Keratinocyte (primary cell): ENCODE measurements around the gene UGT1A6. TPM values are rescaled to one million over a fixed set of nuclear protein-coding genes. Genes with fewer than 3 reads are reported as not detected.
"Not testable (repeated sequence)": the region's sequence is repeated elsewhere in the genome, so short reads cannot be mapped to it uniquely, and the experiment has no call there.

Experiments used
- DNase-seq: peaks from one replicate; pipeline ENCODE4 v3.0.0-alpha.2; 2011; ENCODE audit warnings: low read depth, missing footprints, low spot score
- FAIRE-seq: peaks from 2 replicates; lab custom pipeline; 2011; peaks lifted over from hg19 to GRCh38; lab: Jason Lieb, UNC
- H2AFZ ChIP-seq: 2 replicates; pipeline ENCODE4 v1.6.0; 2012; ENCODE audit warnings: low read length, control low read depth, inconsistent platforms; ENCODE audit not compliant: control insufficient read depth
- H3K27ac ChIP-seq: 2 replicates; pipeline ENCODE4 v1.5.1; 2011; ENCODE audit warnings: low read length; ENCODE audit not compliant: control insufficient read depth, insufficient read depth
- H3K27me3 ChIP-seq: 3 replicates; pipeline ENCODE4 v1.6.0; 2011; ENCODE audit warnings: low read length; ENCODE audit not compliant: control insufficient read depth, insufficient read depth; ENCODE audit errors: extremely low read depth
- H3K36me3 ChIP-seq, 2 experiments: 2 replicates in 1 of 2; 3 replicates in 1 of 2; pipeline ENCODE4 v1.5.1; 2011; ENCODE audit warnings: low read length in 2 of 2, mild to moderate bottlenecking in 1 of 2; ENCODE audit not compliant: control insufficient read depth in 2 of 2, insufficient read depth in 2 of 2; ENCODE audit errors: extremely low read depth in 1 of 2
- H3K4me1 ChIP-seq: 3 replicates; pipeline ENCODE4 v1.5.1; 2011; ENCODE audit warnings: low read length; ENCODE audit not compliant: control insufficient read depth, insufficient read depth; ENCODE audit errors: extremely low read depth
- H3K4me2 ChIP-seq: 3 replicates; pipeline ENCODE4 v1.6.0; 2011; ENCODE audit warnings: low read depth, low read length; ENCODE audit not compliant: control insufficient read depth, insufficient read depth; ENCODE audit errors: extremely low read depth
- H3K4me3 ChIP-seq, 3 experiments: fragments of 200-600 bp in 1 of 3; sonication (generic) in 1 of 3; 2 replicates in 2 of 3; 3 replicates in 1 of 3; pipeline ENCODE4 v1.5.1; 2011 to 2016; ENCODE audit warnings: low read length in 3 of 3, mild to moderate bottlenecking in 3 of 3, control low read depth in 2 of 3, inconsistent platforms in 1 of 3, low read depth in 1 of 3, mixed read lengths in 1 of 3, mixed run types in 1 of 3, moderate library complexity in 1 of 3; ENCODE audit not compliant: control insufficient read depth in 2 of 3, insufficient read depth in 2 of 3; ENCODE audit errors: extremely low read depth in 1 of 3
- H3K79me2 ChIP-seq: 2 replicates; pipeline ENCODE4 v1.6.0; 2012; ENCODE audit warnings: low read length; ENCODE audit not compliant: control insufficient read depth, insufficient read depth
- H3K9ac ChIP-seq: 3 replicates; pipeline ENCODE4 v1.6.0; 2011; ENCODE audit warnings: low read length; ENCODE audit not compliant: control insufficient read depth, insufficient read depth; ENCODE audit errors: extremely low read depth
- H3K9me1 ChIP-seq: 3 replicates; pipeline ENCODE4 v1.6.0; 2011; ENCODE audit warnings: low read length; ENCODE audit not compliant: control insufficient read depth, insufficient read depth; ENCODE audit errors: extremely low read depth
- H3K9me3 ChIP-seq: 2 replicates; pipeline ENCODE4 v1.5.1; 2012; ENCODE audit warnings: low read depth, low read length; ENCODE audit not compliant: control insufficient read depth
- H4K20me1 ChIP-seq: 3 replicates; pipeline ENCODE4 v1.6.0; 2011; ENCODE audit warnings: low read length; ENCODE audit not compliant: control insufficient read depth, insufficient read depth; ENCODE audit errors: extremely low read depth
- CTCF ChIP-seq, 3 experiments: IDR thresholded peaks in 1 of 3; conservative IDR thresholded peaks in 1 of 3; optimal IDR thresholded peaks in 1 of 3; 2 replicates in 2 of 3; 3 replicates in 1 of 3; pipeline versions ENCODE3 to v1.5.1; 2011; ENCODE audit warnings: low read length in 3 of 3, mild to moderate bottlenecking in 3 of 3, moderate library complexity in 2 of 3, control low read depth in 1 of 3, inconsistent platforms in 1 of 3; ENCODE audit not compliant: insufficient read depth in 2 of 3; ENCODE audit errors: extremely low read depth in 1 of 3
- EZH2 ChIP-seq: IDR thresholded peaks from one replicate; pipeline ENCODE4 v1.6.1; 2012; ENCODE audit warnings: inconsistent platforms, mild to moderate bottlenecking, low read length, moderate library complexity
- dilution Hi-C: fragments of 300-500 bp; cut with MboI; formaldehyde crosslinking; loops from one replicate; pipeline ENCODE4 v1.7.0; 2020; ENCODE audit warnings: low sequenced_read_pairs; ENCODE audit not compliant: extremely low pct_ligation_motif_present
- polyA plus RNA-seq, 5 experiments: library from polyadenylated mRNA; depleted of rRNA in 3 of 5; stranded (reverse) in 3 of 5; stranded (forward) in 1 of 5; unstranded in 1 of 5; fragments of >200 nt; gene quantifications; 1 replicate in 1 of 5; 2 replicates in 3 of 5; 3 replicates in 1 of 5; pipeline versions ENCODE4 v1.2.1 to v1.2.3, GENCODE V29; 2011 to 2012; ENCODE audit warnings: missing spikeins in 2 of 5, low read depth in 1 of 5, low replicate concordance in 1 of 5

Gene UGT1A6
- polyA plus RNA-seq, 1 donor (not counting 4 experiments of a cell fraction or from before 2014, with no cell fraction given), result 133 TPM

- dilution Hi-C loops, result no loop called here
- no peak overlapping the region for H3K4me3 ChIP-seq
- peaks cover 14% of the 10 kb centered on the region for H3K79me2 ChIP-seq
- no peak overlapping the region for H2AFZ ChIP-seq
- H3K9me1 ChIP-seq, result no peaks in the 10 kb centered on the region
- no peak overlapping the region for H3K9ac ChIP-seq
- H3K4me2 ChIP-seq, result no peak overlapping the region
- FAIRE-seq (peak; percentile 48), DNase-seq (no peak)
- H3K27me3 ChIP-seq, result no peaks in the 10 kb centered on the region
- H3K9me3 ChIP-seq, result no peaks in the 10 kb centered on the region
- no peak overlapping the region for H3K27ac ChIP-seq
- H3K36me3 ChIP-seq, result peaks cover 0 to 1% of the 10 kb centered on the region in 2 experiments
- H3K4me1 ChIP-seq, result no peaks in the 10 kb centered on the region
- TF ChIP-seq EZH2, result no peak
- no peak for TF ChIP-seq CTCF (optimal IDR thresholded peaks at IDR 0.05 in 1 of 3, IDR thresholded peaks at IDR 0.05 in 1 of 3, conservative IDR thresholded peaks at IDR 0.05 in 1 of 3; ENCODE audit: extremely low read depth in 1 of 3, insufficient read depth in 2 of 3, low read length in 3 of 3)
- H4K20me1 ChIP-seq, result no peaks in the 10 kb centered on the region
These were observed 52.5 kb downstream of the UGT1A6 start for GRCh38 chr2:233745073-233745755.

DNA sequence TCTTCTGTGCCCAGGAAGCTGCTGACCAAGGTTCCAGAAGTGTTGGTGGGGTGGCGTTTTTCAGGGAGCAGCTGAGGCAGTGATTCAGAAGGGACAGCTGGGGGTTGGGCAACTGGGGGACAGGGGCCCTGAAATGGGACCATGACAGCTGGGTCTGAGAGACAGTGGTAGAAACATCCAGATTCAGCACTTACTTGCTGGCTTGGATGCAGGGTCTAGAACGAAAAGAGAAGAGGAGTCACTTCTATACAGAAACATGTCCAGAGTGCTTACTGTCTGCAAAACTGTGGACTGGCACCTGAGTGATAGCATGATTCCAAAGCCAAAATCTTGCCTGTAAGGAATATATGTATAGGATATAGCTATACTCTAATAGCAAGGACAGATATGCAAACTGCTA, 53.1 kb downstream of the UGT1A6 start:
- H4K20me1 ChIP-seq, H3K4me2 ChIP-seq, H2AFZ ChIP-seq, H3K9me1 ChIP-seq, H3K27ac ChIP-seq, H3K4me3 ChIP-seq, H3K9me3 ChIP-seq, FAIRE-seq, H3K9ac ChIP-seq, H3K27me3 ChIP-seq, H3K4me1 ChIP-seq, DNase-seq, H3K36me3 ChIP-seq, dilution Hi-C loops: not testable (repeated sequence)
- peaks cover 14% of the 10 kb centered on the region for H3K79me2 ChIP-seq
